ENCODE results near the gene NXF2.
"Not testable (repeated sequence)": the region's sequence is repeated elsewhere in the genome, so short reads cannot be mapped to it uniquely, and the experiment has no call there.

NXF2 gene, protein sequence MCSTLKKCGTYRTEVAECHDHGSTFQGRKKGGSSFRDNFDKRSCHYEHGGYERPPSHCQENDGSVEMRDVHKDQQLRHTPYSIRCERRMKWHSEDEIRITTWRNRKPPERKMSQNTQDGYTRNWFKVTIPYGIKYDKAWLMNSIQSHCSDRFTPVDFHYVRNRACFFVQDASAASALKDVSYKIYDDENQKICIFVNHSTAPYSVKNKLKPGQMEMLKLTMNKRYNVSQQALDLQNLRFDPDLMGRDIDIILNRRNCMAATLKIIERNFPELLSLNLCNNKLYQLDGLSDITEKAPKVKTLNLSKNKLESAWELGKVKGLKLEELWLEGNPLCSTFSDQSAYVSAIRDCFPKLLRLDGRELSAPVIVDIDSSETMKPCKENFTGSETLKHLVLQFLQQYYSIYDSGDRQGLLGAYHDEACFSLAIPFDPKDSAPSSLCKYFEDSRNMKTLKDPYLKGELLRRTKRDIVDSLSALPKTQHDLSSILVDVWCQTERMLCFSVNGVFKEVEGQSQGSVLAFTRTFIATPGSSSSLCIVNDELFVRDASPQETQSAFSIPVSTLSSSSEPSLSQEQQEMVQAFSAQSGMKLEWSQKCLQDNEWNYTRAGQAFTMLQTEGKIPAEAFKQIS

DNA sequence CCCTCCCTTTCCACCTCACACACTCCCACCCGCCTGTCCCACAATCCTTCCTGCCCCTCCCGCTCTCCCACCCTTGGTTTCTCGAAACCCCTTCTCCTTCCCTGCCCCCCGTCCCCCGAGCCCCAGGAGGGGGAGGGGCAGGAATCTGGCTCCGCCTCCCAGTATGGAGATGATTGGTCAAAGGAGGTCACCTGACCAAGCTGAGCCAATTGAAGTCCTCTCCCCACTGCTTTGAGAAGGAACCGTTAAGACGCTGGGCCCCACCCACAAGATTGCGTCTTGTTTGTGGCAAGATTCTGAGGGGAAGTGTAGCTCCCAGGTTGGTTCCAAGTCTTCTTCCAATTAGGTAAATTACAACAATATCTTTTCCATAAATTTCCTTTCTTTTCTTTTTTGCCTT, at the start of gene NXF2:
TSS of gene NXF2 (plus strand) at position 275 of the 400 bp plus-strand sequence. CDS start 59,912 bp downstream, outside the sequence.
- not testable (repeated sequence) for DNase-seq

DNA sequence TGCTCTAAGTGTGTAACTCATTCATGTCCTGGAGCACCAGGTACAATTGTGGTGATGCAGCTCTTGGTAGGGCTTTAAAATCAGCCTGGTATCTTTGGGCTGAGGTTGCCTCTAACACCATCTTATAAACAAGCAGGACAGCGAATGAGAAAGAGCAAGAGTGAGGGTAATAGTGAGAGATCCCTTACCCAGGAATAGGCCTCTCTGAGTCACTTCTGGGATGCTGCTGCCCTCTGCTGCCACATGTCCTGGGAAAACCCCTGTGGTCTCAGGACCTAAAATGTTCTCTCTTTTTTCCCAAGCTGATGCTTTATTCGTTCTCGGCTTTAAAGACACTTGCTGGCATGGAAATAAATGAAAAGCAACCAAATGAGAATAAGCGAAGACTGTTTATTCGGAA, 39.0 kb upstream of the NXF2 start:
- DNase-seq: not testable (repeated sequence)

DNA sequence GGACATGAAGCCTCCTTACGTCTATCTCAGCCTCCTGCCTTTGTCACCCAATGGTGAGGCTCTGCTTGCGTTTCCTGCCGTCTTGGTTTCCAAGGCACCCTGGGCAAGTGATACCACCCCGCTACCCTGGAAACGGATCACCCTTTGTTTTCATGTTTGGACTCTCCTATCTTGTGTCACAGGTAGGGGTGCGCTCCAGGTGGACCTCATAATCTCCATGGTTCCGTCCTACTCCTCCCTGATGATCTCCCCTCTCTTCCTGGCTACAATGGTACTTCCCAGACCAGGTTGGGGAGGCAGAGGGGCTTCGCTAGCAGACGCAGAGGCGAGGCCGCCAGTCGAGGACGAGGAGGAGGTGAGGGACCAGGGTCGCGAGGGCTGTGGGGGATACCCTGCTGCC, 32.0 kb upstream of the NXF2 start, which contains the start of gene TCP11X1:
TSS of gene TCP11X1 (plus strand) at position 316 of the 400 bp plus-strand sequence.
- DNase-seq: not testable (repeated sequence)

DNA sequence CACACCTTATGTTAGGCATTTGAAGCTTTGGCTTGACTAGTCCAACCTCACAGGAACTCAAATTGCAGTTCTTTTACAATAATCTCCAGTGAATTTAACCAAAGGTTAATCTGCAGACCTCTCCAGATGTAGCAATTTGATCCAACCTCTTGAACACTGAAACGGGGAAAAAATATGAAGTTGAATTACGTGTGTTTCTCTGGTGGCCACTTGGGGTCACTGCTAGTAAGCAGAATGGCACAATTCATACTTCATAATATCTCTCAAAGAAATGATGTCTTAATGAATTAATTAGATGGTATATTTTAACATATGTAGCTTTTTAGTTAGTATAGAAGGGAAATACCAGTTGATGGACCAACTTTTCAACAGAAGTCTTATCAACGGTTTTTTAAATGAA, 30.5 kb upstream of the NXF2 start:
- not testable (repeated sequence) for DNase-seq

DNA sequence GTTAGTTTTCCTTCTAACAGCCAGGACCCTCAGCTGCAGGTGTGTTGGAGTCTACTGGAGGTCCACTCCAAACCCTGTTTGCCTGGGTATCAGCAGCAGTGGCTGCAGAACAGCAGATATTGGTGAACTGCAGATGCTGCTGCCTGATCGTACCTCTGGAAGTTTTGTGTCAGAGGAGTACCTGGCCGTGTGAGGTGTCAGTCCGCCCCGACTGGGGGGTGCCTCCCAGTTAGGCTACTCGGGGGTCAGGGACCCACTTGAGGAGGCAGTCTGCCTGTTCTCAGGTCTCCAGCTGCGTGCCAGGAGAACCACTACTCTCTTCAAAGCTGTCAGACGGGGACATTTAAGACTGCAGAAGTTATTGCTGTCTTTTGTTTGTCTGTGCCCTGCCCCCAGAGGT, 11.3 kb upstream of the NXF2 start:
- not testable (repeated sequence) for DNase-seq

DNA sequence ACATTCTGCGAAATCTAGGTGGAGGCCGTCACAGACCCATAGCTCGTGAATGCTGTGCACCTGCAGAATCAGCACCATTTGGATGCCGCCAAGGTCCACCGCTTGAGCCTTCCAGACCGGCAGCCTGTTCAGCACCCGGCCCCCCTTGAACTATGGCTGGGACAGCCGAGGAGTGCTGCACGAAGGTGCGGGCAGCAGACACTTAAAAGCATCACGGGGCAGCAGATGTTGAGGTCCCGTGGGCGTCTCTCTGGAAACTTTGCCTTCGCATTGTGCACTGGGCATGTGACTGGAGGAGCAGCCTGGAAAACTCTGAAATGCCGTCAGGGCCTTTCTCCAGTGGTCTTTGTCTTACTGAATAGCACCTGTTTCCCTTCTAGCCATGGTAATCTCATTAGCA, 6.7 kb upstream of the NXF2 start:
- DNase-seq: not testable (repeated sequence)

DNA sequence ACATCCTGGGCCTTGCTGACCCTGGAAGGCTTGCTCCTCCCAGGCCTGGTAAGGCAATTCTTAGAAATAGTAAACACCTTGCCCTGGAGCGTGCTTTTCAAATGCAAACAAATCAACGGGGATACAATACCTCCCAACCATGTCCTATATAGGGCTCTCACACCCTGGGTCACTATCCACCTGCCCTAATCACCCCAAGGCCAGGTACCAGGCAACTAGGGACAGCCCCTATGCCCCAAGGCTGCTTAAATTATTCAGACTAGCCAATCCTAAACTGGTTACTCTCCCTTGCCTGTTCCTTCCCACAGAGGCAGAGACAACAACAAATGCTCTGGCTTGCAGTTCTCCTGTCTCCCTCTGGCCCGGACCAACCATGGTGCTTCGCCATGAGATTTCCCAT, 25.3 kb downstream of the NXF2 start:
- DNase-seq: not testable (repeated sequence)

DNA sequence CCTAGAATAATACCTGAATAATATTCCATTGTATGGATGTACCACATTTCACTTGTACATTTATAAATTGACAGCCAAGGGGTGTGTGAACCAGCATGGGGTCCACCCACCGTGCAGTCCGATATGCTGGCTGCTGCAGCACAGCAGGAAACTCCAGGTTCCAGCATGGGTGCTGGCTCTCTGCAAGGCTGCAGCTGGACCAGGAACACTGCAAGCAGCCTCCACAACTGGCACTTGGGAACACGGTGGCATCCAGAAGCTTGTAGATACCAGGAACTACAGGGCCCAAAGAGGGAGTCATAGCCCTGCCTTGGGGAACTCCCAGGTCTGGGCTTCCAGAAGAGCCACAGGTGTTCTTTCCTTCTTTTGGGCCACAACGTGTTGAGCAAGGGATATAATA, 91.2 kb downstream of the NXF2 start:
- DNase-seq: no peak

DNA sequence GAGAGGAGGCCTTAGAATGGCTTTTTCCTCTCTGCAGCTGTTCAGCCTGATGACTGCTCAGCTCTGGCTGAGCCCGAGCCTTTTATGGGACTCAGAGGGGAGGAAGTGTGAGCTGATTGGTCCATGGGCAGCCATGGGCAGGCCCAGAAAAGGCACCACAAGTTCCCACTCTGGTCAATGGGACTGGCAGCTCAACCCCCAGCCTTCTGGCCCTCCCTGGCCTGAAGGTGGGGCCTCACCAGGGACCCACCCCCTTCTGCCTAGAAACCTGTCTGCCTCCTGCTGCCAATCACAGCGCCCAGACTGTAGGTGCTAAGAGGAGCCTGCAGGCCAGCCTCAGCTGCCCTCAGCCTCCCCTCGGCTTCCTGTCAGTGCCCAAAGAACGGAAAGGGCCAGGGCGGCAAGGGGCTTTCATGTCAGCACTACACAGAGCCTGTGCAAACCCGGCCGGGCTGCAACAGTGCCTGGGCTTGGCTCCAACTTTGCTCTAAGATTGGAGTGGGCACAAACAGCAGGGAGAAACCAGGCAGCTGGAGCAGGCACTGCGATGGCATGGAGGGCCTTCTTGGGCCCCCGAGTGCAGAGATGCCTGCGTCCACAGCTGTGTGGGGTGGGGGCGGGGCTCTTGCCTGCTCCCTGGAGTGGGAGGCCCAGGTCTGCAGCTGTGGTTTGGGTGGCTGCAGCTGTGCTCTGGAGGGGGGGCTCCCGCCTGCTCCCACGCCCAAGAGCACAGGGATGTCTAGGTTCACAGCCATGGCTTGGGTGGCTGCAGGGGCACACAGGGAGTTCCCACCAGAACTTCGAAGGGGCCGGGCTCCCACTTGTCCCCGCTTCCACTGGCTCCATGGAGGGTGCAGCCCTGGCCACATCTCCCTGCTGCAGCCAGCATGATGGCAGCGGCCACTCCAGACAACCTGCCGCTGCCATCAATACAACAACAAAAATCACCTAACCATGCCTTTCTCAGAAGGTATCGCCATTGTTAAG, 92.6 kb downstream of the NXF2 start:
- peak; percentile 38 for DNase-seq

DNA sequence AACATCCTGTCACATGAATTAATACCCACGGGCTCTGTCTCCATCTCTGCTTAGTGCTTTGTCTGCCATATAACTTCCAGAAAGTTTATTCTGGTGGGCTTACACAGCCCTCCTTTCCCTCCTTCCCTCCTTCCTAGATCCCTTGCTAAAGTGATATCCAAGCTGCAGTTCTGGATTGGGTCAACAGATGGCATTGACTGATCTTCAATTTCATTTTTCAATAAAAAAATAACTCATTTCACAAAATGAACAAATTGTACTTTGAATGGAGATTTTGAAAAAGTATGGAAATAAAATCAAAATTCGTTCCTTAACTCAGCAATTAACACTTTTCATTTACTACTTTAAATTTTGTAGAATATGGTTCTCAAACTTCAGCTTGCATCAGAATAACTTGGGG, 94.9 kb downstream of the NXF2 start:
- no peak for DNase-seq

DNA sequence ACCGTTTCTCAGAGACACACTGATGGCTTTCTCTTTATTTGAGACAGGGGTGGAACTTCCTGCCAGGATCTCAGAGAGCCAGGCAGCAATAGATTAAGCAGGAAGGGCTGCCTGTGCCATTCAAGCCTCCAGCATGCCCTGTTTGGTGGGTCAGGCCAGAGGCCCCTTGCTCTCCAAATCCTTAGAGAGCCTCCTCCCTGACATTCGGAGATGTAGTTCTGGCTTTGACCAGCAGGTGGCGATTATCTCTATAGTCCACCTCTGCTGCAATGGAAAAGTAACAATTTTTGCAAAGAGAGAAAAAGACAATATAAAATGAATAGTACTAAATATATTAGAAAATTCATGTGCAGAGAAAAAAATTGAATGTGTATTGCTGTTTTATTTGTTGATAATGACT, 98.9 kb downstream of the NXF2 start:
- peak; percentile 59 for DNase-seq
